HG03457 (cell line): ENCODE results near the gene SLC15A2.

Source experiments
- ATAC-seq: cut with Tn5 transposase; IDR thresholded peaks from one replicate; pipeline ENCODE4 v1.9.1; 2021; ENCODE audit warnings: moderate number of reproducible peaks; ENCODE audit not compliant: unreplicated experiment

The SLC15A2 gene

GRCh38 chr3:121979246-121979645 is 85.0 kb downstream of the SLC15A2 start:
- no peak for ATAC-seq

GRCh38 chr3:121979734-121980449 is 85.7 kb downstream of the SLC15A2 start:
- no peak for ATAC-seq

DNA sequence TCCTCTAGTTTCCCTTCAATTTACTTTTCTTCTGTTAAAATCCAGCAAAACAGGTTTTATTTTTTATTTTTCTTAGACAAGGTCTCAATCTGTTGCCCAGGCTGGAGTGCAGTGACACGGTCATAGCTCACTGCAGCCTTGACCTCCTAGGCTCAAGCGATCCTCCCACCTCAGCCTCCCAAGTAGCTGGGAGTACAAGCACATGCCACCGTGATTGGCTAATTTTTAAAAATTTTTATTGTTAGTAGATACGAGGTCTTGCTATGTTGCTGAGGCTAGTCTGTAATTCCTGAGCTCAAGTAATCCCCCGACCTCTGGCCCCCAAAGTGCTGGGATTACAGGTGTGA is 86.2 kb downstream of the SLC15A2 start:
- no peak for ATAC-seq

- ATAC-seq: no peak
Observed at GRCh38 chr3:121981473-121981872, 87.3 kb downstream of the SLC15A2 start.

DNA sequence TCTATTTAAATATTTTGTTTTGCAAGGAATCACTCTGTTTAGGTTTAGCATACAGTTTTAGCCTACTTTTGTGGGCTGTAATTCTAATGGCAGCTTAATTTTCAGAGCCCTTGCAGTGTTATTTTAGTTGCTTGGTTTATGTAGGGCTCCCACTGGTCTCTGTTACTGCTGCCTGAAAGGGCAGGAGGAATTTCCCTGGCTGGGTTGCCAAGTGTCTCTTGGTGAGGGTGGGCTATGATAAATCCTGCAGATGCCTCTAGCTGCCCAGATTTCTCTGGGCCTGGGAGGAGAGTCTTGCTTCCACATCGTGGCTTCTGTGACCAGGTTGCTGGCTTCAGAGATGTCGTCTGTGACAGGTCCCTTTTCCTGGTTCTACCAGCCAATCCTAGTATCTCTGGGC is 91.6 kb downstream of the SLC15A2 start:
- no peak for ATAC-seq

DNA sequence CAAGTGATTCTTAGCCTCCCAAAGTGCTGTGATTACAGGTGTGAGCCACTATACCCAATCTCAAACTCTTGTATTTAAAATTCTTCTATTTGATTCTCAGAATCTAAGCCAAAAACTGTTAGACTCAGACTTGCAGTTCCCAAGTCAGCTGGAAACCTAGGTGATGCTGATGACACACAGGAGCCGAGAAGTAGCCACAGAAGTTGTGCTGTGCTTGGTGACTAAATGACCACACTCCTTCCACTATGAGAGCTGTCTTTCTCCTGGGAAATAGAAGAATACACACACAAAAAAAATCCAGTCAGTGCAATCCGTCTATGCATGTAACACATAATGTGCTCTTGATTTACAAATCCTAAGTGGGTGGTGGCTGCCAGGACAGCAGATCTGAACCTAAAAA is 93.9 kb downstream of the SLC15A2 start:
- ATAC-seq: no peak

DNA sequence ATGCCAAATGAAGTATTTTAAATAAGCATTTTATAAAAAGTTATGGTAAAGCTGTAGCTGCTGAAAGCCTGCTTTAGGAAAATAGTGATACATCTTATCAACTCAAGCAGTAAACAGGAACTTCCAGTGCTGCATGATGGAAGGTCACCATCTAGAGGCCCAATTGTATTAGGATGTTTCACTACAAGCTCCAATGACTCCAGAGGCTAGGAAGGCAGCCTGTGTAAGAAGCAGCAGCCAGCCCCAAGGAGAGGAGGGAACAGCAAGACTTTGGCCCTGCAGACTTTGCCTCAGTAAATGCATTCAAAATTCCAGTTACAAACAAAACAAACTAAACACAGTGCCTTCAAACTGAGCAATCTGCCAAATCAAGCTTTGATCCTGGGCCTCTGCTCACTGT is 95.7 kb downstream of the SLC15A2 start:
- no peak for ATAC-seq

- ATAC-seq: peak; percentile 38
Observed at GRCh38 chr3:121992601-121993560, 98.7 kb downstream of the SLC15A2 start.
